HG03103 (cell line): ENCODE measurements around the gene ST6GALNAC6.
"Not testable (repeated sequence)": the region's sequence is repeated elsewhere in the genome, so short reads cannot be mapped to it uniquely, and the experiment has no call there.

Experiments used
- ATAC-seq: cut with Tn5 transposase; IDR thresholded peaks from one replicate; pipeline ENCODE4 v1.9.1; 2021; ENCODE audit warnings: low read depth; ENCODE audit not compliant: unreplicated experiment

Gene ST6GALNAC6

GRCh38 chr9:127876026-127876763, 23.2 kb downstream of the ST6GALNAC6 start:
- no peak for ATAC-seq

DNA sequence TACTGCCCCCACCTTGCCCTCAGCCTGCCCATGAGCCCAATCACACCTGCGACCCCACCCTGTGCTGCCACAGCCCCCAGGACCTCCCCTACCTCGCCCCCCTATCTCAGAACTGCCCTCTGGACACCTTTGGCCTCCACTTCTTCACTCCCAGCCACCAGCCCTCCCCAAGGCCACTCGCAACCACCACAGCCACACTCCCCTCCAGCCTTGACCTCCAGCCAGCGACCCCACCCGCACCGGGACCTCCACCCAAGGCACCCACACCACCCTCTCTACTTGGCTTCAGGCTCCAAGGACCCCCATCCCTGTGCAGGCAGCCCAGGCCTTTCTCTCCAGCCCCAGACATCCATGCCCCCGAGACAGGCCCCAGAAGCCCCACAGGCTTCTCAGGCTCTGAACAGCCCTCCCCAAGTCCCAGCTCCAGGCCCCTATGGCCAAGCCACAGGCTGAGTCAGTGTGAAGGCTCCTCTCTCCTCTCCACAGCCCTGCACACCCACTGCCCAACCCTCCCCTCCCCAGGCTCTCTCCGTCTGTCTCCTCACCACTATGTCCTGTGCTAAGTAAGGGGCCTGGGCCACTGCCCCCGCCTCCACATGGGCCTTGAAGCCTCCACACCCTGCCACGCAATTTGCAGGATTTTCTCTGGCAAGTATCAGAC, 24.0 kb downstream of the ST6GALNAC6 start:
- no peak for ATAC-seq

DNA sequence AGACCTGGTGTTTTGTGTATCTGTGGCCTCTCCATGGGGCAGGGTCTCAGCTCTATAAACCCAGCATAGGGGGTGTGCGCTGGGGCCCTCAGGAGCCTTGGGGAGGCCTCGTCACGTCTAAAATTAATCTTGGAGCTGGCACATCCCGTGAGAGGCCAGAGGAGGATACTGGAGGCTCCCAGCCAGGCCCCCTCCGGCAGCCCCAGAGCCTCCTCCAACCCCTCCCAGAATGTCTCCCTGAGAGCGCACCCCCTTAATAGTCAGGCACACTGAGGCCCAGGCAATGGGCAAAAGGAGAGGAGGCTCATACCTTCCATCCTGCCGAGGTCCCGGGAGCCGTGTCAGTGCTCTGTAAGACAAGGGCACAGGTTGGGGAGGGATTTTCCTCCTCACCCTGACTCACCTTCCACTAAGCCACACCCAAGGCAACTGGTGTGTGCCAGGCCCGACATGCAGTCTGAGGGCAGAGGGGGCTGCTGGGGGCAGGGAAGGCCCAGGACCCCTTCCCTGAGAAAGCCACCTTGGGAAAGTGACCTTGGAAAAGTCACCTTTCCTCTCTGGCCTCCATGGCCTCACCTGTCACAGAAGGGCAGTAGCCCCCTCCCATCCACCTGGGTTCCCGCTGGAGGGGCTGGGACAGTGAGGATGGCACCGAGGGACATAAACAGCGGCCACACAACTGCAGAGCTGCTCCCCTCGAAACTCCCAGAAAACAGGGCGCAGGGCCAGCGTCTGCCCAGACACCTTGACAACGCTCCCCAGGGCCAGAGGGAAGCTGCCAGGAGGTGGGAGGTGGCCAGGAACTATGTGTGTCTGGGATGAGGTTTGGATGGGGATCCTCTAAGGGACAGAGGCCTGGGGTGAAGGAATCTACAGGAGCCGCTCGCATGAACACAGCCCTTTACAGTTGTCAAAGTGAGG, 24.8 kb downstream of the ST6GALNAC6 start:
- no peak for ATAC-seq

GRCh38 chr9:127873886-127874285, 25.5 kb downstream of the ST6GALNAC6 start:
- no peak for ATAC-seq

GRCh38 chr9:127873223-127873691, 26.1 kb downstream of the ST6GALNAC6 start:
- ATAC-seq: no peak

DNA sequence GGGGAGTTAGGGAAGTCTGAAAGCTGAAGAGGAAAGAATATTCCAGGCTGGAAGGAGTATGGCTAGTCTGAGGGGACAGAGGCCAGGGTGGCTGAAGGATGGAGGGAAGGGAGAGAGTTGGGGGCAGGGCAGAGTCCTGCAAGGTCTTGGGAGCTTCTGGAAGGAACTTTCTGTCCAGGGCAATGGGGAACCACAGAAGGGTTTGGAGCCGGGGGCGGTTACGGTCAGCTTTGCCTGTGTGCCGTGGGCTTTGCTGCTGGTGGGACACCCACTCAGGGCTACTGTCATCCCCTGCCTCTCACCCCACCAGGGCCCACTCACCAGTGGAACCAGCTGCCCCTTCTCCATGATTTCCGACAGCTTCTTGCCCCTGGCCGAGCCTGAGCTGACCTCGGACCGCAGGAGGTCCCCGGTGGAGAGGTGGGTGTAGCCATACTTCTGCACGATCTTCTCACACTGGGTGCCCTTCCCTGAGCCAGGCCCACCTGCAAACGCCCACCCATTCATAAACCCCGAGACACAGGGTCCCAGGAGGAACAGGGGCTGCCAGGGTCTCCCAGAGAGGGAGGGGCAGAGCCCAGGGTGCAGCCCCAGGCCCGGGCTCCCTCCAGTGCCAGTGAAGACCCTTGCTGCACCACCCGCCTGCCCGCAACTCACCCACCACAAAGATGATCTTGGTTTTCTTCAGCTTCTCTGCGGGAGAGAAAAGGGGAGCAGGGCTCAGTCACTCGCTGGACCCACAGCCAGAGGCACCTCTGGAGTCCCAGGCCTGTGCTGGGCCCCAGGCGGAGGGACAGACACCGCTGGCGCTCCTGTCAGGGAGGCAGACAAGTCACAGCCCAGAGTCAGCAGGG, 26.8 kb downstream of the ST6GALNAC6 start:
- ATAC-seq: no peak

DNA sequence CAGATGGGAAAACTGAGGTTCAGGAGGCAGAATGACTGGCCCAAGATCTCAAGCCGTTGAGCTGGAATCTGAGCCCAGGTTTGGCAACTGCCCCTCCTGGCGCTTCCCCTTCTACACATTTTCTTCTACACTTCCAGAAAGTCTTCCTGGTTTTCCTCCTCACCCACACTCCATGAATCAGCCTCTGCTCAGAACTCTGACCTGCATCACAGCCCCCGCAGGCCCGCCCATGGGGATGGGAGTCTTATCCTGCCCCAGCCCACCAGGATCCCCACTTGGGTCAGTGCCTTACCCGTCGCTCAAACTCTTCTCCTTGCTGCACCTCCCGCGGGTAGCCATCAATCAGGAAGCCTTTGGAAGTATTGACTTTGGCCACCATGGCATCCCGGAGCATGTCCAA, 27.9 kb downstream of the ST6GALNAC6 start:
- no peak for ATAC-seq

- no peak for ATAC-seq
Observed at GRCh38 chr9:127870887-127871286, 28.5 kb downstream of the ST6GALNAC6 start.

DNA sequence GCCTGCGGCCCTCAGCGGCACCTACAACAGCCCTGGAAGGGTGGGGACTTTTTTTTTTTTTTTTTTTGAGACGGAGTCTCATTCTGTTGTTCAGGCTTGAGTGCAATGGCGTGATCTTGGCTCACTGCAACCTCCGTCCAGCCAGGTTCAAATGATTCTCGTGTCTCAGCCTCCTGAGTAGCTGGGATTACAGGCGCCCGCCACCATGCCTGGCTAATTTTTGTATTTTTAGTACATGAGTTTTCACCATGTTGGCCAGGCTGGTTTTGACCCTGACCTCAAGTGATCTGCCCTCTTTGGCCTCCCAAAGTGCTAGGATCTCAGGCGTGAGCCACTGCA, 29.3 kb downstream of the ST6GALNAC6 start:
- ATAC-seq: not testable (repeated sequence)

- no peak for ATAC-seq
Observed at GRCh38 chr9:127869310-127870152, 29.9 kb downstream of the ST6GALNAC6 start.

- no peak for ATAC-seq
Observed at GRCh38 chr9:127868278-127868902, 31.0 kb downstream of the ST6GALNAC6 start.

DNA sequence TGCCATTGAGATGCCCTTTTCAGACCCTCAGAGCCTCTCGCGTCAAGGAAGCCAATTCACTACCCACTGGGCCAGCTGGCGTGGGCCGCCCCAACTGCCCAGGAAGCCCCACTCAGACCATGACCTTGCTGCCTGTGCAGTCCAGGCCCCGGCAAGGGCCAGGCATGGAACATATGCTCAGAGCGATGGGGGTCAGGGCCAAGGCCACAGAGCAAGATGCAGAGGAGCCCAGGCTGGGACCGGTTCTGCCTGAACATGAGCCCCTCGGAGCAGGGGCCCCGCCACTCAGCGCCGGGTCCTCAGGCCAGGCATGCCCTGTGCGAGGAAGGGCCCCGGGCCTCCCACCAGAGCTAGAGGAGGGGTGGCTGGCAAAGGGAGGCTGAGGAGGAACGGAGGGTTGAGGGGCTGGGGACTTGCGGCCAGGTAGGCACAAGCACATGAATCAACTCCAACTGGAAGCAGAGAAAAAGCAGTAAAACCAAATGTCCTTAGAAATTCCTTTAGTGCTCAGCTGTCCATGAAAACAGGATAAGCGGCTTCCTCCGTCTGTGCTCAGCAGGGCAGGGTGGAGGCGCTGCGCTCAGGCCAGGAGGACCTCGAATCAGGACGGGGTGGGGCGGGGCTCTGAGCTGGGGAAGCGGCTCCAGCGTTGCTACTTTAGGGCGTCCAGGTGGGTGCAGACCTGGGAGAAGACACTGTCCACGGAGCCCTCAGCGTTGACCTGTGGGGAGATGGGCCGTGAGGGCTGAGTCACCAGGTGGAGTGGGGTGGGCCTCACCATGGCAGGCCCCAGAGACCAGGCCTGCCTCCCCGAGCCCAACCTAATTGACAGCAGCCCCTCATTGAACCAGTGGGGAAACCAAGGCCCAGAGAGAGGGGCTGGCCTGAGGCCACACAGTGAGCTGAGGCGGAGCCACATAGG, 31.8 kb downstream of the ST6GALNAC6 start:
- no peak for ATAC-seq

GRCh38 chr9:127866535-127866934, 32.9 kb downstream of the ST6GALNAC6 start:
- no peak for ATAC-seq

DNA sequence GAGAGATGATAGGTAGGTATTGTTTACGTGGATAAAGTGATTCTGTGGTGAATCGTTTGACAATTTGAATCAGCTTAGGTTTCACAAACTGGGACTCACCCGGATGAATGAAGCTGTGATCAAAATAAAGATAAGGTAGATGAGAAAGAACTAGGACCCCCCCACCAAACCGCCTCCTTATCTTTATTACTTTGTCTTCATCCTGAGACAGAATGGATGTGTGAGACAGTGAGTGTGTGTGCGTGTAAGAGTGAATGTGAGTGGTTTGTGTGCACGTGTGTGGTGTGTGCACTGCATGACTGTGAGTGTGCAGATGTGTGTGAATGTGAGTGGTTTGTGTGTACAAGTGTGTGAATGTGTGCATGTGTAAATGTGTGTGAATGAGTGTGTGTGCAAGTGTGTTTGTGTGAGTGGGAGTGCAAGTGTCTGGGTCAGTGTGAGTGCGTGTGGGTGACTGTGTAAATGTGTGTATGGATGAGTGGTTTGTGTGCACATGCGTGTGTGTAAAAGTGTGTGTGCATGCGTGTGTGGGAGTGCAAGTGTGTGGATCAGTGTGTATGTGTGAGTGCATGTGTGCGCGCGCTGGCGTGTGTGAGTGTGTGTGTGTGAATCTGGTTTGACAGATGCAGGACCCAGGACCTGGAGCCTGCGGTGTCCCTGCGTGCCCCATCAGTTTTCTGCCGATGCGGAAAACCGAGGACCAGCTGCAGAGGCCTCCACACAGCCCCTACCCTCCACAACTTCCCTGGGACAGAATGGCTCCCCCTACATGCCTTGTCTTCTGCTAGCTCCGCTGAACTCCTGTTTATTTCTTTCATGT, 33.5 kb downstream of the ST6GALNAC6 start:
- ATAC-seq: no peak

- no peak for ATAC-seq
Observed at GRCh38 chr9:127863191-127863621, 36.2 kb downstream of the ST6GALNAC6 start.

DNA sequence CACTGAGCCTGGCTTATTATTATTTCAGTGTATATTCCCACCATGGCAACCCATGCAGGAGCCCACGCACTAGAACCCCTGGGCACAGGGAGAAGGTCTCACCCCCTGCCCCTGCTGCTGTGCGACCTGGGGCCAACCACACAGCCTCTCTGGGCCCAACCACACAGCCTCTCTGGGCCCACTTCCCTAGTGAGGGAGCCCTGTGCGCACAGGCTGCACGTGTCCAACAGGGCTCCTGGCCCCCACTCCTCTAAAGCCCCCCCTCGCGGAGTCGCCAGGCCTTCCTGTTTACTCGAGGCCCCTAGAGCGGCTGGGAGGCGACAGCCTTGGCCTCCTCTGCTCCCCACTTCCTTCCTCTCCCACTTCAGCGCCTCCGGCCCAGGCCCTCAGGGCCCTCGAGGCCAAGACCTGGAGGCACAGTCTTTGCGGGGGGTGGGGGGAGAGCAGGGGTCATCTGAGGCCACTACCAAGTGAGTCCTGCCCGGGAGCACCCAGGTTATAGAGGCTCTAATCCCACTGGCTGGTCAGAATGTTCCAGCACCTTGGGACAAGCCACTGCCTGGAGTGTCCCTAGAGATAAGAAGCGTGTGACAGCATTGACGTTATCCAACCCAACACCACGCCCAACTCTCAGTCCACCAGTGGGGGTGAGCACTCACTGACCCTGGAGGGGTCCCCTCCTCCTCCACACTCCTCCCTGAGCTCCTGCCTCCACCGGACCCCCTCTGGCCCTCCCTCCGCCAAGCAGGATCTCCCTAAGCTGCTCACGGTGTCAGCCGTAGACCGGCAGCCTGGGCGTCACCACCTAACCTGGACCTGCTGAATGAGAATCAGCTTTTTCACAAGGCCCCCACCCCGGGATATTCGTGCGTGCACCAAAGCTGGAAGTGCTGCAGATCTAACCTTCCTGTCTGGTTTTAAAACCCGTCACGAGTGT, 37.1 kb downstream of the ST6GALNAC6 start:
- no peak for ATAC-seq
